ENCODE results near the gene KCNK7. TPM values are rescaled to one million over a fixed set of nuclear protein-coding genes. Genes with fewer than 3 reads are reported as not detected.

KCNK7 gene
- total RNA-seq, 1 donor: not detected

- TF ChIP-seq CTCF (IDR thresholded peaks at IDR 0.05; ENCODE audit: extremely low read depth, low read depth, low read length): no peak
- Histone ChIP-seq H3K79me2 (ENCODE audit: insufficient read depth, low read length) (peaks cover 36% of the 10 kb centered on the region), H3K9me3 (ENCODE audit: low read depth, low read length) (no peaks in the 10 kb centered on the region), H3K36me3 (ENCODE audit: insufficient read depth, low read length) (peaks cover 34% of the 10 kb centered on the region), H3K4me2 (ENCODE audit: insufficient read depth, low read length) (no peak overlapping the region), H3K4me3 (ENCODE audit: insufficient read depth, low read length) (no peak overlapping the region), H3K4me1 (ENCODE audit: insufficient read depth, low read length) (peaks cover 32% of the 10 kb centered on the region), H2AFZ (ENCODE audit: low read length) (no peak overlapping the region), H3K27me3 (ENCODE audit: insufficient read depth, low read length) (no peaks in the 10 kb centered on the region), H4K20me1 (ENCODE audit: insufficient read depth, low read length) (peaks cover 20% of the 10 kb centered on the region), H3K27ac (ENCODE audit: low read depth, low read length) (no peak overlapping the region)
- no peak for DNase-seq (ENCODE audit: insufficient read length, low spot score, missing footprints)
Observed at GRCh38 chr11:65578667-65579066, 16.9 kb downstream of the KCNK7 start.

DNA sequence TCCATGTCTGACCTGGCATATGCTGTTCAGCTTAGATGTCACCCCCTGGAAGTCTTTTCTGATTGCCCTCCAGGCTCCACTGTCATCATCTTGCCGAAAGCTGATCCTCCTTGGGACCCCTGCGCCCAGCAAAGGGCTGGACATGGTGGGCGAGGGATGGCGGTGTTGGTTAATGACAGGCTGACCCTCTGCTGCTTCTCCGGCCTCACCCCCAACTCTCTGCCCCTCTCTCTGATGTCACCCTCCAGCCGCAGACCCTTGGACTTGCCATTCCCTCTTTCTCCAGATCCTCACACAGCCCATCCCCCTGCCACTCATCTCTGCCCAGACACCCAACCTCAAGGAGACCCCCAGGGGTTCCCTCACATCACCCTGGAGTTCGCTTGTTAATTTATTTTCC, 17.5 kb downstream of the KCNK7 start:
- H4K20me1 ChIP-seq (ENCODE audit: insufficient read depth, low read length): peaks cover 25% of the 10 kb centered on the region
- no peak for TF ChIP-seq CTCF (IDR thresholded peaks at IDR 0.05; ENCODE audit: extremely low read depth, low read depth, low read length)
- peak overlapping the region; percentile 81 for H3K27ac ChIP-seq (ENCODE audit: low read depth, low read length)
- H3K4me3 ChIP-seq (ENCODE audit: insufficient read depth, low read length): peak overlapping the region; percentile 77
- H3K79me2 ChIP-seq (ENCODE audit: insufficient read depth, low read length): peaks cover 40% of the 10 kb centered on the region
- peak overlapping the region; percentile 91 for H3K4me2 ChIP-seq (ENCODE audit: insufficient read depth, low read length)
- H3K36me3 ChIP-seq (ENCODE audit: insufficient read depth, low read length): peaks cover 40% of the 10 kb centered on the region
- H3K27me3 ChIP-seq (ENCODE audit: insufficient read depth, low read length): no peaks in the 10 kb centered on the region
- peaks cover 37% of the 10 kb centered on the region for H3K4me1 ChIP-seq (ENCODE audit: insufficient read depth, low read length)
- no peak overlapping the region for H2AFZ ChIP-seq (ENCODE audit: low read length)
- H3K9me3 ChIP-seq (ENCODE audit: low read depth, low read length): no peaks in the 10 kb centered on the region
- no peak for DNase-seq (ENCODE audit: insufficient read length, low spot score, missing footprints)

DNA sequence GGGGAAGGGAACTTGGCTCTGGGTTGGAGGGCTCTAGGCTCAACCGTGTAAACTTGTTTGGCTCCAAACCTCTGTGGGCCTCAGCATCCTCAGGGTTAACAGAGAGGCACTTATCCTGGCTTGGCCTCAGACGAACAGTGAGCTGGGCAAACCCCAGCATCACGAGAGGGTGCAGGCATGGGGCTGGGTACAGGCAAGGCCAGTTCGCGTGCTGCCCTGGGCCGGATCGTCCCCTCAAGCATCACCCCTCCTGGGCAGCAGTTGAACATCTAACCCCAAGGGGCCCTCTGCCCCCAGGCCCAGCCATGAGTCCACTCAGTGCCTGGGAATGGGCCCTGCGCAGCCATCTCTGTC, 17.9 kb downstream of the KCNK7 start:
- peaks cover 44% of the 10 kb centered on the region for H3K79me2 ChIP-seq (ENCODE audit: insufficient read depth, low read length)
- H2AFZ ChIP-seq (ENCODE audit: low read length): no peak overlapping the region
- H3K4me2 ChIP-seq (ENCODE audit: insufficient read depth, low read length): peak overlapping the region; percentile 91
- H3K27me3 ChIP-seq (ENCODE audit: insufficient read depth, low read length): no peaks in the 10 kb centered on the region
- H3K4me1 ChIP-seq (ENCODE audit: insufficient read depth, low read length): peaks cover 40% of the 10 kb centered on the region
- TF ChIP-seq CTCF (IDR thresholded peaks at IDR 0.05; ENCODE audit: extremely low read depth, low read depth, low read length): no peak
- peak; percentile 94 for DNase-seq (ENCODE audit: insufficient read length, low spot score, missing footprints)
- no peaks in the 10 kb centered on the region for H3K9me3 ChIP-seq (ENCODE audit: low read depth, low read length)
- H3K4me3 ChIP-seq (ENCODE audit: insufficient read depth, low read length): peak overlapping the region; percentile 77
- peak overlapping the region; percentile 81 for H3K27ac ChIP-seq (ENCODE audit: low read depth, low read length)
- peaks cover 40% of the 10 kb centered on the region for H3K36me3 ChIP-seq (ENCODE audit: insufficient read depth, low read length)
- H4K20me1 ChIP-seq (ENCODE audit: insufficient read depth, low read length): peaks cover 29% of the 10 kb centered on the region

GRCh38 chr11:65576867-65577755, 18.5 kb downstream of the KCNK7 start:
- no peaks in the 10 kb centered on the region for H3K27me3 ChIP-seq (ENCODE audit: insufficient read depth, low read length)
- H3K4me2 ChIP-seq (ENCODE audit: insufficient read depth, low read length): peak overlapping the region; percentile 91
- peaks cover 40% of the 10 kb centered on the region for H3K4me1 ChIP-seq (ENCODE audit: insufficient read depth, low read length)
- peak overlapping the region; percentile 77 for H3K4me3 ChIP-seq (ENCODE audit: insufficient read depth, low read length)
- peak overlapping the region; percentile 81 for H3K27ac ChIP-seq (ENCODE audit: low read depth, low read length)
- H4K20me1 ChIP-seq (ENCODE audit: insufficient read depth, low read length): peaks cover 29% of the 10 kb centered on the region
- no peak overlapping the region for H2AFZ ChIP-seq (ENCODE audit: low read length)
- peak; percentile 100 for DNase-seq (ENCODE audit: insufficient read length, low spot score, missing footprints)
- no peaks in the 10 kb centered on the region for H3K9me3 ChIP-seq (ENCODE audit: low read depth, low read length)
- no peak for TF ChIP-seq CTCF (IDR thresholded peaks at IDR 0.05; ENCODE audit: extremely low read depth, low read depth, low read length)
- H3K79me2 ChIP-seq (ENCODE audit: insufficient read depth, low read length): peaks cover 46% of the 10 kb centered on the region
- H3K36me3 ChIP-seq (ENCODE audit: insufficient read depth, low read length): peaks cover 36% of the 10 kb centered on the region
